ENCODE data around the gene MB21D2. TPM values are rescaled to one million over a fixed set of nuclear protein-coding genes. Genes with fewer than 3 reads are reported as not detected.
A peak's percentile ranks its signal among the peaks of the same experiment; 100 is the strongest.

The MB21D2 gene
- polyA plus RNA-seq, 1 donor (not counting 4 experiments of a cell fraction or from before 2014, with no cell fraction given): 9.0 TPM

DNA sequence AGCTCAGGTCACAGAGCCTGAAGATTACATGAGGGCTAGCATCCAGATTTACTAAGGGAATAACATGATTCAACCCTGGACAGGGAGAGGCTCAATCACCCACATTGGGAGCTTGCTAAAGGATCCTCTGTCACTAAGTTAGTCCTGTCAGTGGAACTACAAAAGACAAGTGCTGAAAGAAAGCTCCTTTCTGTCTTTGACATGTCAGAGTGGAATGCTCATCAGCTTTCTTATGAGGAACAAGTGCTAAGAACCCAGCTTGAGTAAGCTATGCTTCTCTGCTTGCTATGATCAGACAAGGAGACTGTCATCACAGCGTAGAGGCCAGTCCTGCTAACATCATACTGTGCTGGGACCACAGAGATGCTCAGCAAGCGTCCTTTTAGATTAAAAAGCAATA lies 74.5 kb downstream of the MB21D2 start:
- Histone ChIP-seq H3K4me1 (ENCODE audit: control insufficient read depth, extremely low read depth, insufficient read depth, low read length) (no peaks in the 10 kb centered on the region), H3K4me3 (ENCODE audit: control insufficient read depth in 2 of 3, extremely low read depth in 1 of 3, insufficient read depth in 2 of 3, low read depth in 1 of 3, low read length in 3 of 3) (no peak overlapping the region), H4K20me1 (ENCODE audit: control insufficient read depth, extremely low read depth, insufficient read depth, low read length) (no peaks in the 10 kb centered on the region), H3K27ac (ENCODE audit: control insufficient read depth, insufficient read depth, low read length) (no peak overlapping the region), H3K4me2 (ENCODE audit: control insufficient read depth, extremely low read depth, insufficient read depth, low read depth, low read length) (no peak overlapping the region), H3K27me3 (ENCODE audit: control insufficient read depth, extremely low read depth, insufficient read depth, low read length) (no peaks in the 10 kb centered on the region), H2AFZ (ENCODE audit: control insufficient read depth, low read length) (no peak overlapping the region), H3K9me1 (ENCODE audit: control insufficient read depth, extremely low read depth, insufficient read depth, low read length) (peaks cover 3% of the 10 kb centered on the region), H3K9me3 (ENCODE audit: control insufficient read depth, low read depth, low read length) (no peaks in the 10 kb centered on the region), H3K36me3 (ENCODE audit: control insufficient read depth in 2 of 2, extremely low read depth in 1 of 2, insufficient read depth in 2 of 2, low read length in 2 of 2) (no peaks in the 10 kb centered on the region), H3K79me2 (ENCODE audit: control insufficient read depth, insufficient read depth, low read length) (peaks cover 38% of the 10 kb centered on the region), H3K9ac (ENCODE audit: control insufficient read depth, extremely low read depth, insufficient read depth, low read length) (no peak overlapping the region)
- TF ChIP-seq EZH2 (IDR thresholded peaks at IDR 0.05; ENCODE audit: low read length): no peak
- TF ChIP-seq, protein P1, sequence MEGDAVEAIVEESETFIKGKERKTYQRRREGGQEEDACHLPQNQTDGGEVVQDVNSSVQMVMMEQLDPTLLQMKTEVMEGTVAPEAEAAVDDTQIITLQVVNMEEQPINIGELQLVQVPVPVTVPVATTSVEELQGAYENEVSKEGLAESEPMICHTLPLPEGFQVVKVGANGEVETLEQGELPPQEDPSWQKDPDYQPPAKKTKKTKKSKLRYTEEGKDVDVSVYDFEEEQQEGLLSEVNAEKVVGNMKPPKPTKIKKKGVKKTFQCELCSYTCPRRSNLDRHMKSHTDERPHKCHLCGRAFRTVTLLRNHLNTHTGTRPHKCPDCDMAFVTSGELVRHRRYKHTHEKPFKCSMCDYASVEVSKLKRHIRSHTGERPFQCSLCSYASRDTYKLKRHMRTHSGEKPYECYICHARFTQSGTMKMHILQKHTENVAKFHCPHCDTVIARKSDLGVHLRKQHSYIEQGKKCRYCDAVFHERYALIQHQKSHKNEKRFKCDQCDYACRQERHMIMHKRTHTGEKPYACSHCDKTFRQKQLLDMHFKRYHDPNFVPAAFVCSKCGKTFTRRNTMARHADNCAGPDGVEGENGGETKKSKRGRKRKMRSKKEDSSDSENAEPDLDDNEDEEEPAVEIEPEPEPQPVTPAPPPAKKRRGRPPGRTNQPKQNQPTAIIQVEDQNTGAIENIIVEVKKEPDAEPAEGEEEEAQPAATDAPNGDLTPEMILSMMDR (optimal IDR thresholded peaks at IDR 0.05 in 1 of 3, IDR thresholded peaks at IDR 0.05 in 1 of 3, conservative IDR thresholded peaks at IDR 0.05 in 1 of 3; ENCODE audit: extremely low read depth in 1 of 3, insufficient read depth in 2 of 3, low read length in 3 of 3): no peak
- DNase-seq (ENCODE audit: low read depth, low spot score): no peak
- dilution Hi-C loops (cut with MboI; ENCODE audit: extremely low pct_ligation_motif_present, low sequenced_read_pairs): no loop called here
- peak; percentile 17 for FAIRE-seq

DNA sequence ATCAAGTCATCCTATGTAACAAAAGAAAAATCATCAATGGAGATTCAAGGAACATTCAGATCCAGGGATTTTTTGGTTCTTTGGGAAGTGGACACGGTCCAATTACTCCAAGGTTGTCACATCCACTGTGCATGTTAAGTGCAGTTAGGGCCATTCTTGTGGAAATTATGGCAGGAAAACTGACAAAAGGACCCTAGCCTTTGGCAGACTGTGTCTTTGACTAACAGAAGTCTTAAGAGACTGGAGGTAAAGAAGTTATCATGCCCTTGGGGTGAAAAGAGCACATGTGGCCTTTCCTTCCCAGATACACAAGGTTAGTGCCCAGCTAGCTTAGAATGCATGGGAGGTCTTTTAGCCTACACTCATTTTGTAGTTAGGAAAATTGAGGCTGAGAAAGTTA lies 74.9 kb downstream of the MB21D2 start:
- H3K4me2 ChIP-seq (ENCODE audit: control insufficient read depth, extremely low read depth, insufficient read depth, low read depth, low read length): no peak overlapping the region
- DNase-seq (ENCODE audit: low read depth, low spot score): no peak
- FAIRE-seq: no peak

More for the DNA sequence above, 74.9 kb downstream of the MB21D2 start:
- no peaks in the 10 kb centered on the region for H4K20me1 ChIP-seq (ENCODE audit: control insufficient read depth, extremely low read depth, insufficient read depth, low read length)
- no peak overlapping the region for H2AFZ ChIP-seq (ENCODE audit: control insufficient read depth, low read length)
- no peak overlapping the region for H3K9ac ChIP-seq (ENCODE audit: control insufficient read depth, extremely low read depth, insufficient read depth, low read length)
- peaks cover 3% of the 10 kb centered on the region for H3K9me1 ChIP-seq (ENCODE audit: control insufficient read depth, extremely low read depth, insufficient read depth, low read length)
- H3K9me3 ChIP-seq (ENCODE audit: control insufficient read depth, low read depth, low read length): no peaks in the 10 kb centered on the region
- H3K36me3 ChIP-seq (ENCODE audit: control insufficient read depth in 2 of 2, extremely low read depth in 1 of 2, insufficient read depth in 2 of 2, low read length in 2 of 2): no peaks in the 10 kb centered on the region
- TF ChIP-seq, protein P1 (optimal IDR thresholded peaks at IDR 0.05 in 1 of 3, IDR thresholded peaks at IDR 0.05 in 1 of 3, conservative IDR thresholded peaks at IDR 0.05 in 1 of 3; ENCODE audit: extremely low read depth in 1 of 3, insufficient read depth in 2 of 3, low read length in 3 of 3): no peak
- TF ChIP-seq EZH2 (IDR thresholded peaks at IDR 0.05; ENCODE audit: low read length): no peak
- no peaks in the 10 kb centered on the region for H3K27me3 ChIP-seq (ENCODE audit: control insufficient read depth, extremely low read depth, insufficient read depth, low read length)
- H3K4me1 ChIP-seq (ENCODE audit: control insufficient read depth, extremely low read depth, insufficient read depth, low read length): no peaks in the 10 kb centered on the region
- no peak overlapping the region for H3K27ac ChIP-seq (ENCODE audit: control insufficient read depth, insufficient read depth, low read length)
- H3K79me2 ChIP-seq (ENCODE audit: control insufficient read depth, insufficient read depth, low read length): peaks cover 40% of the 10 kb centered on the region
- no peak overlapping the region for H3K4me3 ChIP-seq (ENCODE audit: control insufficient read depth in 2 of 3, extremely low read depth in 1 of 3, insufficient read depth in 2 of 3, low read depth in 1 of 3, low read length in 3 of 3)
- dilution Hi-C loops (cut with MboI; ENCODE audit: extremely low pct_ligation_motif_present, low sequenced_read_pairs): no loop called here
